ENCODE results near the gene CHST15. TPM values are rescaled to one million over a fixed set of nuclear protein-coding genes. Genes with fewer than 3 reads are reported as not detected.
A peak's percentile ranks its signal among the peaks of the same experiment; 100 is the strongest.

CHST15 gene
- total and polyA plus RNA-seq, 2 of the 13 experiments (the other 11 are each of a cell fraction or from before 2014, with no cell fraction given), result 1.4 to 94.7 TPM

DNA sequence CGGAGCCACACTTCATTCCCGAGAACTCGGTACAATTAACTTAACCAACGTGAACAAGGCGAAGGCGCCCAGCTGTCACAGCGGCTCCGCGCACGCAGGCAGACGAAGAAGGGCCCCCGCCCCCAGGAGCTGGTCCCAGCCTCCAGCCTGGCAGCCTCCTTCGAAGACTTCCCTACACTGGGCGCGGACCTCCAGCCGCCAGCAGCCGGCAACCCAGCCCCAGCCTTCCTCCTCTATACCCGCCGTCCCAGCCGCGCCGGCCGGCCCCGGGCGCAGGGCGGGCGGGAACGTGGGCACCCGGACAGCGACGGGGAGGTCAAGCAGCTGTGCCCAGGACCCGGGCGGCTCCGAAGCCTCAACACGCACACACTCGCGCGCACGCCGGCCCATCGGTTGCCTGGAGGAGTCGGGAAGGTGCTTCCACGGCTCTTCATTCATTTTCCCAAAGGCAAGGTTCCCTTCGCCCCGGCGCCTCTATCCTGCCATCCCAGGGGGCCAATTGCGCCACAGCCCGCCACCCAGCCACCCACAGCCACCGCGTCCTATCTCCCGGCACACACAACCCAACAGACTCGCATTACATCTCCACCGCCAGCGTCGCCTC, 1.6 kb downstream of the CHST15 start (continued):
- TF ChIP-seq SPEN (CRISPR knock-in tag; IDR thresholded peaks at IDR 0.05; ENCODE audit: low read depth), result no peak; the same call in 1 of the 2 replicates
- TF ChIP-seq ZSCAN12 (CRISPR knock-in tag; IDR thresholded peaks at IDR 0.05), result no peak
- TF ChIP-seq ZNF343 (CRISPR knock-in tag; IDR thresholded peaks at IDR 0.05), result no peak
- peak; percentile 75; the same call in 1 of the 2 replicates for TF ChIP-seq AKAP8 (CRISPR knock-in tag; IDR thresholded peaks at IDR 0.05)
- no peak for TF ChIP-seq U2AF1 (optimal IDR thresholded peaks at IDR 0.05; ENCODE audit: low read depth, low read length)
- no peak for TF ChIP-seq MTA3 (CRISPR knock-in tag; IDR thresholded peaks at IDR 0.05)
- TF ChIP-seq, protein P1, sequence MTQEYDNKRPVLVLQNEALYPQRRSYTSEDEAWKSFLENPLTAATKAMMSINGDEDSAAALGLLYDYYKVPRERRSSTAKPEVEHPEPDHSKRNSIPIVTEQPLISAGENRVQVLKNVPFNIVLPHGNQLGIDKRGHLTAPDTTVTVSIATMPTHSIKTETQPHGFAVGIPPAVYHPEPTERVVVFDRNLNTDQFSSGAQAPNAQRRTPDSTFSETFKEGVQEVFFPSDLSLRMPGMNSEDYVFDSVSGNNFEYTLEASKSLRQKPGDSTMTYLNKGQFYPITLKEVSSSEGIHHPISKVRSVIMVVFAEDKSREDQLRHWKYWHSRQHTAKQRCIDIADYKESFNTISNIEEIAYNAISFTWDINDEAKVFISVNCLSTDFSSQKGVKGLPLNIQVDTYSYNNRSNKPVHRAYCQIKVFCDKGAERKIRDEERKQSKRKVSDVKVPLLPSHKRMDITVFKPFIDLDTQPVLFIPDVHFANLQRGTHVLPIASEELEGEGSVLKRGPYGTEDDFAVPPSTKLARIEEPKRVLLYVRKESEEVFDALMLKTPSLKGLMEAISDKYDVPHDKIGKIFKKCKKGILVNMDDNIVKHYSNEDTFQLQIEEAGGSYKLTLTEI (CRISPR knock-in tag; conservative IDR thresholded peaks at IDR 0.05), result no peak
- TF ChIP-seq, protein P2, sequence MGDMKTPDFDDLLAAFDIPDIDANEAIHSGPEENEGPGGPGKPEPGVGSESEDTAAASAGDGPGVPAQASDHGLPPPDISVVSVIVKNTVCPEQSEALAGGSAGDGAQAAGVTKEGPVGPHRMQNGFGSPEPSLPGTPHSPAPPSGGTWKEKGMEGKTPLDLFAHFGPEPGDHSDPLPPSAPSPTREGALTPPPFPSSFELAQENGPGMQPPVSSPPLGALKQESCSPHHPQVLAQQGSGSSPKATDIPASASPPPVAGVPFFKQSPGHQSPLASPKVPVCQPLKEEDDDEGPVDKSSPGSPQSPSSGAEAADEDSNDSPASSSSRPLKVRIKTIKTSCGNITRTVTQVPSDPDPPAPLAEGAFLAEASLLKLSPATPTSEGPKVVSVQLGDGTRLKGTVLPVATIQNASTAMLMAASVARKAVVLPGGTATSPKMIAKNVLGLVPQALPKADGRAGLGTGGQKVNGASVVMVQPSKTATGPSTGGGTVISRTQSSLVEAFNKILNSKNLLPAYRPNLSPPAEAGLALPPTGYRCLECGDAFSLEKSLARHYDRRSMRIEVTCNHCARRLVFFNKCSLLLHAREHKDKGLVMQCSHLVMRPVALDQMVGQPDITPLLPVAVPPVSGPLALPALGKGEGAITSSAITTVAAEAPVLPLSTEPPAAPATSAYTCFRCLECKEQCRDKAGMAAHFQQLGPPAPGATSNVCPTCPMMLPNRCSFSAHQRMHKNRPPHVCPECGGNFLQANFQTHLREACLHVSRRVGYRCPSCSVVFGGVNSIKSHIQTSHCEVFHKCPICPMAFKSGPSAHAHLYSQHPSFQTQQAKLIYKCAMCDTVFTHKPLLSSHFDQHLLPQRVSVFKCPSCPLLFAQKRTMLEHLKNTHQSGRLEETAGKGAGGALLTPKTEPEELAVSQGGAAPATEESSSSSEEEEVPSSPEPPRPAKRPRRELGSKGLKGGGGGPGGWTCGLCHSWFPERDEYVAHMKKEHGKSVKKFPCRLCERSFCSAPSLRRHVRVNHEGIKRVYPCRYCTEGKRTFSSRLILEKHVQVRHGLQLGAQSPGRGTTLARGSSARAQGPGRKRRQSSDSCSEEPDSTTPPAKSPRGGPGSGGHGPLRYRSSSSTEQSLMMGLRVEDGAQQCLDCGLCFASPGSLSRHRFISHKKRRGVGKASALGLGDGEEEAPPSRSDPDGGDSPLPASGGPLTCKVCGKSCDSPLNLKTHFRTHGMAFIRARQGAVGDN (CRISPR knock-in tag; IDR thresholded peaks at IDR 0.05), result peak; percentile 53
- TF ChIP-seq REPIN1 (CRISPR knock-in tag; IDR thresholded peaks at IDR 0.05; ENCODE audit: borderline replicate concordance, low read depth), result no peak
- no peak for TF ChIP-seq ZNF562 (CRISPR knock-in tag; IDR thresholded peaks at IDR 0.05; ENCODE audit: borderline replicate concordance)
- TF ChIP-seq ZNF296 (CRISPR knock-in tag; conservative IDR thresholded peaks at IDR 0.05), result no peak
- TF ChIP-seq, protein P3, sequence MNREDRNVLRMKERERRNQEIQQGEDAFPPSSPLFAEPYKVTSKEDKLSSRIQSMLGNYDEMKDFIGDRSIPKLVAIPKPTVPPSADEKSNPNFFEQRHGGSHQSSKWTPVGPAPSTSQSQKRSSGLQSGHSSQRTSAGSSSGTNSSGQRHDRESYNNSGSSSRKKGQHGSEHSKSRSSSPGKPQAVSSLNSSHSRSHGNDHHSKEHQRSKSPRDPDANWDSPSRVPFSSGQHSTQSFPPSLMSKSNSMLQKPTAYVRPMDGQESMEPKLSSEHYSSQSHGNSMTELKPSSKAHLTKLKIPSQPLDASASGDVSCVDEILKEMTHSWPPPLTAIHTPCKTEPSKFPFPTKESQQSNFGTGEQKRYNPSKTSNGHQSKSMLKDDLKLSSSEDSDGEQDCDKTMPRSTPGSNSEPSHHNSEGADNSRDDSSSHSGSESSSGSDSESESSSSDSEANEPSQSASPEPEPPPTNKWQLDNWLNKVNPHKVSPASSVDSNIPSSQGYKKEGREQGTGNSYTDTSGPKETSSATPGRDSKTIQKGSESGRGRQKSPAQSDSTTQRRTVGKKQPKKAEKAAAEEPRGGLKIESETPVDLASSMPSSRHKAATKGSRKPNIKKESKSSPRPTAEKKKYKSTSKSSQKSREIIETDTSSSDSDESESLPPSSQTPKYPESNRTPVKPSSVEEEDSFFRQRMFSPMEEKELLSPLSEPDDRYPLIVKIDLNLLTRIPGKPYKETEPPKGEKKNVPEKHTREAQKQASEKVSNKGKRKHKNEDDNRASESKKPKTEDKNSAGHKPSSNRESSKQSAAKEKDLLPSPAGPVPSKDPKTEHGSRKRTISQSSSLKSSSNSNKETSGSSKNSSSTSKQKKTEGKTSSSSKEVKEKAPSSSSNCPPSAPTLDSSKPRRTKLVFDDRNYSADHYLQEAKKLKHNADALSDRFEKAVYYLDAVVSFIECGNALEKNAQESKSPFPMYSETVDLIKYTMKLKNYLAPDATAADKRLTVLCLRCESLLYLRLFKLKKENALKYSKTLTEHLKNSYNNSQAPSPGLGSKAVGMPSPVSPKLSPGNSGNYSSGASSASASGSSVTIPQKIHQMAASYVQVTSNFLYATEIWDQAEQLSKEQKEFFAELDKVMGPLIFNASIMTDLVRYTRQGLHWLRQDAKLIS (CRISPR knock-in tag; IDR thresholded peaks at IDR 0.05), result no peak
- no peak for TF ChIP-seq ZNF784 (CRISPR knock-in tag; IDR thresholded peaks at IDR 0.05; ENCODE audit: borderline replicate concordance)
- no peak for TF ChIP-seq SCMH1 (CRISPR knock-in tag; IDR thresholded peaks at IDR 0.05; ENCODE audit: borderline replicate concordance)
- no peak for TF ChIP-seq ZNF446 (CRISPR knock-in tag; IDR thresholded peaks at IDR 0.05)
- TF ChIP-seq PHF20 (CRISPR knock-in tag; IDR thresholded peaks at IDR 0.05), result no peak
- TF ChIP-seq, protein P4, sequence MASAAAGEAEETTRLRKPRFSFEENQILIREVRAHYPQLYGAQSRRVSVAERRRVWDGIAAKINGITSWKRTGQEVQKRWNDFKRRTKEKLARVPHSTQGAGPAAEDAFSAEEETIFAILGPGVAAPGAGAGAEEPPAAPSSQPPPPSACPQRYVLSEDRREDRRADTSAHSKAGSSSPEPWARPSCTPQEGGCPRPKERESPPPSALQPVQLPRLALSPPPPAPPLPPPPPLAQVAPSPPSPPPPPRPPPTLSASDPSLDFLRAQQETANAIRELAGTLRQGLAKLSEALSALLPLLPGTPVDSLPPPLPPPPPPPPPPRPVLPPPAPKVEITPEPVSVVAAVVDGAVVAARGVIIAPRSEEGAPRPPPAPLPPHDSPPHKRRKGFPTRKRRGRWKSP (CRISPR knock-in tag; IDR thresholded peaks at IDR 0.05), result no peak
- no peak for TF ChIP-seq CHCHD3 (CRISPR knock-in tag; IDR thresholded peaks at IDR 0.05)

All from HepG2 (cell line).